PC-3 (cell line): Measurements from ENCODE around the gene MPV17. TPM values are rescaled to one million over a fixed set of nuclear protein-coding genes. Genes with fewer than 3 reads are reported as not detected.

ENCODE experiments used
- ATAC-seq: fragments of 200-7000 bp; cut with Tn5 transposase; 2 replicates; pipeline ENCODE4 v1.9.1; 2020; ENCODE audit warnings: mild to moderate bottlenecking, moderate library complexity
- BruUV-seq: library from RNA; stranded (reverse); fragments of 400-500 nt; replicated peaks from 2 replicates; lab custom pipeline; 2021; lab: Mats Ljungman, UMichigan
- CTCF ChIA-PET: fragments of 300-600 bp; sonication (Branson Sonifier 250); formaldehyde crosslinking; loops from one replicate; lab custom pipeline; 2022; ENCODE audit warnings: antibody characterized with exemption; lab: Charles Lee
- POLR2A ChIA-PET: fragments of 300-600 bp; sonication (Branson Sonifier 250); formaldehyde crosslinking; loops from one replicate; lab custom pipeline; 2022; ENCODE audit warnings: antibody characterized with exemption; ENCODE audit not compliant: unreplicated experiment; lab: Charles Lee
- DNase-seq: peaks from one replicate; pipeline ENCODE4 v3.0.0-alpha.2; 2015
- H2AFZ ChIP-seq: fragments of 300-600 bp; sonication (generic); 2 replicates; pipeline ENCODE4 v1.6.0; 2016; ENCODE audit warnings: antibody characterized with exemption, low read length
- H3F3A ChIP-seq: fragments of 300-600 bp; sonication (generic); one replicate; pipeline ENCODE4 v1.6.0; 2017; ENCODE audit warnings: antibody characterized with exemption, low read length, control low read depth, mild to moderate bottlenecking; ENCODE audit not compliant: unreplicated experiment
- H3K27ac ChIP-seq: fragments of 300-600 bp; sonication (generic); 2 replicates; pipeline ENCODE4 v1.5.1; 2016; ENCODE audit warnings: mild to moderate bottlenecking, low read length
- H3K27me3 ChIP-seq: fragments of 300-600 bp; sonication (generic); 2 replicates; pipeline ENCODE4 v1.6.1; 2016; ENCODE audit warnings: low read length, mixed read lengths
- H3K36me3 ChIP-seq: fragments of 300-600 bp; sonication (generic); 2 replicates; pipeline ENCODE4 v1.6.1; 2016; ENCODE audit warnings: low read depth, mixed run types, low read length, mixed read lengths
- H3K4me1 ChIP-seq: fragments of 300-600 bp; sonication (generic); 2 replicates; pipeline ENCODE4 v1.5.1; 2016; ENCODE audit warnings: low read length; ENCODE audit not compliant: insufficient read depth
- H3K4me2 ChIP-seq: fragments of 300-600 bp; sonication (generic); 2 replicates; pipeline ENCODE4 v1.6.0; 2016; ENCODE audit warnings: low read length
- H3K4me3 ChIP-seq: fragments of 300-600 bp; sonication (generic); 2 replicates; pipeline ENCODE4 v1.5.1; 2016; ENCODE audit warnings: mild to moderate bottlenecking, low read length, mixed read lengths
- H3K79me2 ChIP-seq: fragments of 300-600 bp; sonication (generic); 2 replicates; pipeline ENCODE4 v1.6.1; 2017; ENCODE audit warnings: low read length, mixed read lengths
- H3K9ac ChIP-seq: fragments of 300-600 bp; sonication (generic); 2 replicates; pipeline ENCODE4 v1.6.0; 2016; ENCODE audit warnings: mild to moderate bottlenecking, low read length
- H3K9me2 ChIP-seq: fragments of 300-600 bp; sonication (generic); replicated peaks from 2 replicates; pipeline ENCODE4 v1.6.1; 2016; ENCODE audit warnings: mixed run types, low read length, mixed read lengths
- H3K9me3 ChIP-seq: fragments of 300-600 bp; sonication (generic); 2 replicates; pipeline ENCODE4 v1.6.1; 2016; ENCODE audit warnings: low read length, mixed read lengths
- H4K20me1 ChIP-seq: fragments of 300-600 bp; sonication (generic); 2 replicates; pipeline ENCODE4 v1.6.1; 2016; ENCODE audit warnings: low read length, mixed read lengths
- EZH2 ChIP-seq: fragments of 300-600 bp; sonication (generic); IDR thresholded peaks from one replicate; pipeline ENCODE4 v1.6.1; 2017; ENCODE audit warnings: antibody characterized with exemption, mild to moderate bottlenecking, low read length; ENCODE audit not compliant: unreplicated experiment
- EZH2phosphoT487 ChIP-seq: fragments of 300-600 bp; sonication (generic); IDR thresholded peaks from 2 replicates; pipeline ENCODE4 v1.6.1; 2018; ENCODE audit warnings: mild to moderate bottlenecking, antibody characterized with exemption, low read length, borderline replicate concordance
- intact Hi-C: fragments of 100-400 bp; cut with micrococcal nuclease; formaldehyde crosslinking; loops from 2 replicates; pipeline ENCODE4 v1.9.0; 2023
- total RNA-seq: library from RNA; depleted of rRNA; stranded (reverse); fragments of >200 nt; gene quantifications from 2 replicates; pipeline ENCODE4 v1.2.3, GENCODE V29; 2014
- TF ChIP-seq, protein P1 (sequence below): fragments of 300-600 bp; sonication (generic); conservative IDR thresholded peaks from 2 replicates; pipeline ENCODE4 v1.5.1; 2017; ENCODE audit warnings: antibody characterized with exemption, low read depth, mild to moderate bottlenecking, low read length

Gene MPV17
- total RNA-seq, 1 experiment from 2014 or later = 59.2 TPM

DNA sequence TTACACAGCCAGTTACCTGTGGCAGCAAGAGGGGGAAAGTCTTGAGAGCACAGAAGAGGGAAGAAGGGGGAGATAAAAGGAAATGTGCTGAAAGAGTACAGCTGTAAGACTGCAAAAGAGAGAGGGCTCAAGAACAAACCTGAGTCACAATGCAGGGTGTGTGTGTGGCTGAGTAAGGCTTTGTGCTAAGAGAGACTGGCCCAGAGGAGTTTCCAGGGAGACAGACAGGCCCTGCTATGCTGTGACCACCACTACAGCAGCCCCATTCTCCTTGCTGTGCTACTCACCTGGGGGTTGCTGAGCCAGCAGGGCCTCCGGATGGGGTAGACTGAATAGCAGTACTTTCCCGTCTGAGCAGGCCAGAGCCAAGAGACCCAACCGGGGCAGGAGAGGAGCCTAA lies 12.4 kb upstream of the MPV17 start:
- ChIA-PET CTCF (no interaction called here), POLR2A (no interaction called here)
- intact Hi-C loops = no loop called here
- no peak overlapping the region for H3K27ac ChIP-seq
- H3K9me3 ChIP-seq = no peaks in the 10 kb centered on the region
- no peak overlapping the region for H3K4me2 ChIP-seq
- no peaks in the 10 kb centered on the region for H3K27me3 ChIP-seq
- peaks cover 58% of the 10 kb centered on the region for H3K36me3 ChIP-seq
- ATAC-seq (no peak), DNase-seq (no peak)
- no peaks in the 10 kb centered on the region for H3K9me2 ChIP-seq
- H3K9ac ChIP-seq = no peak overlapping the region
- no peak overlapping the region for H3K4me3 ChIP-seq
- no peak overlapping the region for H2AFZ ChIP-seq
- no peaks in the 10 kb centered on the region for H3F3A ChIP-seq
- no peaks in the 10 kb centered on the region for H3K4me1 ChIP-seq
- BruUV-seq = no TSS peak
- no peaks in the 10 kb centered on the region for H3K79me2 ChIP-seq
- TF ChIP-seq, protein P1, sequence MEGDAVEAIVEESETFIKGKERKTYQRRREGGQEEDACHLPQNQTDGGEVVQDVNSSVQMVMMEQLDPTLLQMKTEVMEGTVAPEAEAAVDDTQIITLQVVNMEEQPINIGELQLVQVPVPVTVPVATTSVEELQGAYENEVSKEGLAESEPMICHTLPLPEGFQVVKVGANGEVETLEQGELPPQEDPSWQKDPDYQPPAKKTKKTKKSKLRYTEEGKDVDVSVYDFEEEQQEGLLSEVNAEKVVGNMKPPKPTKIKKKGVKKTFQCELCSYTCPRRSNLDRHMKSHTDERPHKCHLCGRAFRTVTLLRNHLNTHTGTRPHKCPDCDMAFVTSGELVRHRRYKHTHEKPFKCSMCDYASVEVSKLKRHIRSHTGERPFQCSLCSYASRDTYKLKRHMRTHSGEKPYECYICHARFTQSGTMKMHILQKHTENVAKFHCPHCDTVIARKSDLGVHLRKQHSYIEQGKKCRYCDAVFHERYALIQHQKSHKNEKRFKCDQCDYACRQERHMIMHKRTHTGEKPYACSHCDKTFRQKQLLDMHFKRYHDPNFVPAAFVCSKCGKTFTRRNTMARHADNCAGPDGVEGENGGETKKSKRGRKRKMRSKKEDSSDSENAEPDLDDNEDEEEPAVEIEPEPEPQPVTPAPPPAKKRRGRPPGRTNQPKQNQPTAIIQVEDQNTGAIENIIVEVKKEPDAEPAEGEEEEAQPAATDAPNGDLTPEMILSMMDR = no peak
- TF ChIP-seq EZH2 = no peak
- TF ChIP-seq EZH2phosphoT487 = no peak
- no peaks in the 10 kb centered on the region for H4K20me1 ChIP-seq

DNA sequence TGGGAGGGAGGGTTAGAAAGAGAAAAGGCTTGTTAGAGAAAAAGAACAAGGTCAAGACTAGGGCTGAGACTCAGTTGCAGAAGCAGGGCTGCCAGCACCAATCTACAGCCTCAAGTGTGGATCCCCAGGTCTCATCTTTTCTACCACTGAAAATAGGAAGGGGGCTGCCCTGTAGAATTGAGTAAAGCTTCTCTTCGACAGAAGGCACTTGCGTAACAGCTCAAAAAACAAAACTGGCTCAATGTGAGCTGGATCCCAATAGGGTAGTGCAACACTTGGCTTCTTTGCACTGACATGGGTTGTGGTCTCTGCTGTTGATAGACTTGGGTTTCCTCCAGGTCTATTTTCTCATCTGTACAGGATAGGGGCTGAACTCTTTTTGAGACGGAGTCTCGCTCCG lies 1.8 kb upstream of the MPV17 start:
- Histone ChIP-seq H3K27ac (no peak overlapping the region), H3K79me2 (peaks cover 14% of the 10 kb centered on the region), H3K9ac (no peak overlapping the region), H3K9me2 (no peaks in the 10 kb centered on the region), H3K27me3 (no peaks in the 10 kb centered on the region), H2AFZ (no peak overlapping the region), H3F3A (peaks cover 7% of the 10 kb centered on the region), H3K9me3 (no peaks in the 10 kb centered on the region), H3K4me3 (no peak overlapping the region), H3K4me1 (peaks cover 32% of the 10 kb centered on the region), H3K36me3 (peaks cover 25% of the 10 kb centered on the region), H4K20me1 (no peaks in the 10 kb centered on the region), H3K4me2 (no peak overlapping the region)
- intact Hi-C loops = no loop called here
- ChIA-PET CTCF (no interaction called here), POLR2A (no interaction called here)
- TF ChIP-seq, protein P1 = no peak
- TF ChIP-seq EZH2 (no peak), EZH2phosphoT487 (no peak)
- DNase-seq (no peak), ATAC-seq (no peak)
- no TSS peak for BruUV-seq

DNA sequence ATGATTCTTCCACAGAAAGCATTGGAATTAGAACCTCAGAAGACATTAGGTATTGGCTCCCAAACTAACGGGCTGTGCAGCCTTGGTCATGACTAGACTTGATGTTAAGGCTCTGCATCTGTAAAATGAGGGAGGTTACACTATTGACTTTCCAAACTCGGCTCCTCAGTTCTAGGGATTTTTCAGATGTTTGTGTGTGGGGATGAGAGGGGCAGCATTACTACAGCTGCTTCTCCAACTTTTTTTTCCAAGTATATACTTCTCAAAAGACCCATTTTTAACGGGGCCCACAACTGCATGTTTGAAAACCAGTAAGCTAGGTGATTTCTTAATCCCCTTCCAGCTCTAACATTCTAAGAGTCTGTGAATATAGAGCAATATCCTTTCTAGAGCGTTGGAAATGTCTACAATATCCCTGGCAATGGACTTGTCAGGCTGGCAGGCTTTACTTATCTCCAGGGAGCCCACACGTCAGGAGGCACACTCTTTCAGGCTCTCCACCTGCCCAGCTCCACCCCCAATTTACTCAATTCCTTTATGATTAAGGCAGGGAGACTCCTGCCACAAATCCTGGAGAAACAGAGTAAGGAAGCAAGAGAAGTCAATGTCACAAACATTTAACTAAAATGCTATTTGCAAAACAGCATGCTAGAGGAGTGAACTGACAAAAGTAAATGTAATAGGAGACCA lies 844 bp upstream of the MPV17 start:
- TF ChIP-seq EZH2phosphoT487 (no peak), EZH2 (no peak)
- TF ChIP-seq, protein P1 = no peak
- peaks cover 32% of the 10 kb centered on the region for H3K4me1 ChIP-seq
- ChIA-PET CTCF (no interaction called here), POLR2A (interaction anchor here (0.7 kb wide), 1 partner anchor 1087 kb away, joined by 4 read pairs; no protein-coding TSS in a partner anchor)
- no peaks in the 10 kb centered on the region for H3K9me3 ChIP-seq
- H3K9ac ChIP-seq = peak overlapping the region; percentile 97
- H3K4me2 ChIP-seq = peak overlapping the region; percentile 97
- H3K36me3 ChIP-seq = peaks cover 21% of the 10 kb centered on the region
- no peaks in the 10 kb centered on the region for H4K20me1 ChIP-seq
- no peaks in the 10 kb centered on the region for H3K27me3 ChIP-seq
- H3K4me3 ChIP-seq = peak overlapping the region; percentile 81
- H3K27ac ChIP-seq = peak overlapping the region; percentile 94
- H2AFZ ChIP-seq = peak overlapping the region; percentile 80
- peaks cover 14% of the 10 kb centered on the region for H3K79me2 ChIP-seq
- intact Hi-C loops = no loop called here
- DNase-seq (peak; percentile 6), ATAC-seq (peak; percentile 1; the same call in 1 of the 2 replicates)
- no TSS peak for BruUV-seq
- H3F3A ChIP-seq = peaks cover 7% of the 10 kb centered on the region
- H3K9me2 ChIP-seq = no peaks in the 10 kb centered on the region
